Liver (tissue), 3 donors: ENCODE measurements around the gene DIP2C.

Experiments
- EGR1 ChIP-seq, 2 donors: IDR thresholded peaks; 2 replicates each; pipeline ENCODE4 v1.6.1; 2016 to 2018; ENCODE audit warnings: antibody characterized with exemption in 2 of 2, low read depth in 2 of 2
- GABPA ChIP-seq, 2 donors: IDR thresholded peaks in 1 of 2; conservative IDR thresholded peaks in 1 of 2; 2 replicates each; pipeline ENCODE4 v1.6.1; 2016; ENCODE audit warnings: antibody characterized with exemption in 2 of 2, mild to moderate bottlenecking in 1 of 2, moderate library complexity in 1 of 2
- HNF4G ChIP-seq: IDR thresholded peaks from 2 replicates; pipeline ENCODE4 v1.6.1; 2016; ENCODE audit warnings: antibody characterized with exemption
- RAD21 ChIP-seq, 2 donors: IDR thresholded peaks; 2 replicates each; pipeline ENCODE4 v1.6.1; 2016; ENCODE audit warnings: antibody characterized with exemption in 2 of 2, mild to moderate bottlenecking in 2 of 2
- REST ChIP-seq: IDR thresholded peaks from 2 replicates; pipeline ENCODE4 v1.6.1; 2016; ENCODE audit warnings: antibody characterized with exemption, mild to moderate bottlenecking
- RXRA ChIP-seq, 2 donors: IDR thresholded peaks; 2 replicates each; pipeline ENCODE4 v1.6.1; 2017 to 2018; ENCODE audit warnings: antibody characterized with exemption in 2 of 2, mild to moderate bottlenecking in 1 of 2
- SP1 ChIP-seq: IDR thresholded peaks from 2 replicates; pipeline ENCODE4 v1.6.1; 2018; ENCODE audit warnings: antibody characterized with exemption, mild to moderate bottlenecking
- ZBTB33 ChIP-seq: IDR thresholded peaks from 2 replicates; pipeline ENCODE4 v1.6.1; 2016; ENCODE audit warnings: antibody characterized with exemption
- TF ChIP-seq, protein P1 (sequence below): fragments of 150-350 bp; IDR thresholded peaks from 2 replicates; pipeline ENCODE4 v1.5.1; 2017; ENCODE audit warnings: improper control_type of control experiment, low read depth, low read length; ENCODE audit not compliant: missing input control
- TF ChIP-seq, protein P2 (sequence below): IDR thresholded peaks from 2 replicates; pipeline ENCODE4 v1.6.1; 2016; ENCODE audit warnings: antibody characterized with exemption
- TF ChIP-seq, protein P3 (sequence below): IDR thresholded peaks from 2 replicates; pipeline ENCODE4 v1.6.1; 2016; ENCODE audit warnings: antibody characterized with exemption
- donor health status: healthy.
- donor health status: healthy.

DNA sequence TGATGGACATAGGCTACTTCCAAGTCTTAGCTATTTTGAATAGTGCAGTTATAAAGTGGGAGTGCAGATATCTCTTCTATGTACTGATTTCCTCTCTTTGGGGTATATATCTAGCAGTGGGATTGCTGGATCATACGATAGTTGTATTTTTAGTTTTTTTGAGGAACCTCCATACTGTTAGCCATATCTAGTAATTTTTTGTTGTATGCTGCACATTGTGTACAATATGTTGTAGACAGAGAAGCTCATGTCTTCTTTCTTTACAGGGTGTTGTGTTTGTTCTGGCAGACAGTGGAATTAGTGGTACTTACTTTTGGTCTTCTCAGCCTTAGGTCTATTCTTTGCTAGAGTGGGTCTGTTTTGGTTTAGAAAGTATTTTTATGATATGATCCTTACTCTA lies 13.7 kb upstream of the DIP2C start:
- no peak for TF ChIP-seq HNF4G
- TF ChIP-seq, protein P1, sequence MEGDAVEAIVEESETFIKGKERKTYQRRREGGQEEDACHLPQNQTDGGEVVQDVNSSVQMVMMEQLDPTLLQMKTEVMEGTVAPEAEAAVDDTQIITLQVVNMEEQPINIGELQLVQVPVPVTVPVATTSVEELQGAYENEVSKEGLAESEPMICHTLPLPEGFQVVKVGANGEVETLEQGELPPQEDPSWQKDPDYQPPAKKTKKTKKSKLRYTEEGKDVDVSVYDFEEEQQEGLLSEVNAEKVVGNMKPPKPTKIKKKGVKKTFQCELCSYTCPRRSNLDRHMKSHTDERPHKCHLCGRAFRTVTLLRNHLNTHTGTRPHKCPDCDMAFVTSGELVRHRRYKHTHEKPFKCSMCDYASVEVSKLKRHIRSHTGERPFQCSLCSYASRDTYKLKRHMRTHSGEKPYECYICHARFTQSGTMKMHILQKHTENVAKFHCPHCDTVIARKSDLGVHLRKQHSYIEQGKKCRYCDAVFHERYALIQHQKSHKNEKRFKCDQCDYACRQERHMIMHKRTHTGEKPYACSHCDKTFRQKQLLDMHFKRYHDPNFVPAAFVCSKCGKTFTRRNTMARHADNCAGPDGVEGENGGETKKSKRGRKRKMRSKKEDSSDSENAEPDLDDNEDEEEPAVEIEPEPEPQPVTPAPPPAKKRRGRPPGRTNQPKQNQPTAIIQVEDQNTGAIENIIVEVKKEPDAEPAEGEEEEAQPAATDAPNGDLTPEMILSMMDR = no peak
- TF ChIP-seq ZBTB33 = no peak
- TF ChIP-seq, protein P2, sequence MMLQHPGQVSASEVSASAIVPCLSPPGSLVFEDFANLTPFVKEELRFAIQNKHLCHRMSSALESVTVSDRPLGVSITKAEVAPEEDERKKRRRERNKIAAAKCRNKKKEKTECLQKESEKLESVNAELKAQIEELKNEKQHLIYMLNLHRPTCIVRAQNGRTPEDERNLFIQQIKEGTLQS = no peak
- no peak for TF ChIP-seq REST
- TF ChIP-seq SP1 = no peak
- TF ChIP-seq EGR1 (IDR thresholded peaks at IDR 0.05; ENCODE audit: low read depth in 2 of 2) = no peak
- no peak for TF ChIP-seq RXRA (IDR thresholded peaks at IDR 0.05)
- TF ChIP-seq, protein P3, sequence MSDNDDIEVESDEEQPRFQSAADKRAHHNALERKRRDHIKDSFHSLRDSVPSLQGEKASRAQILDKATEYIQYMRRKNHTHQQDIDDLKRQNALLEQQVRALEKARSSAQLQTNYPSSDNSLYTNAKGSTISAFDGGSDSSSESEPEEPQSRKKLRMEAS = no peak
- no peak for TF ChIP-seq GABPA (IDR thresholded peaks at IDR 0.05 in 1 of 2, conservative IDR thresholded peaks at IDR 0.05 in 1 of 2)
- TF ChIP-seq RAD21 (IDR thresholded peaks at IDR 0.05) = no peak
